GM21786 (cell line): ENCODE measurements around the gene PSG3.
"Not testable (repeated sequence)": the region's sequence is repeated elsewhere in the genome, so short reads cannot be mapped to it uniquely, and the experiment has no call there.

Experiments
- ATAC-seq: cut with Tn5 transposase; IDR thresholded peaks from one replicate; pipeline ENCODE4 v1.9.1; 2021; ENCODE audit not compliant: unreplicated experiment

Gene PSG3

DNA sequence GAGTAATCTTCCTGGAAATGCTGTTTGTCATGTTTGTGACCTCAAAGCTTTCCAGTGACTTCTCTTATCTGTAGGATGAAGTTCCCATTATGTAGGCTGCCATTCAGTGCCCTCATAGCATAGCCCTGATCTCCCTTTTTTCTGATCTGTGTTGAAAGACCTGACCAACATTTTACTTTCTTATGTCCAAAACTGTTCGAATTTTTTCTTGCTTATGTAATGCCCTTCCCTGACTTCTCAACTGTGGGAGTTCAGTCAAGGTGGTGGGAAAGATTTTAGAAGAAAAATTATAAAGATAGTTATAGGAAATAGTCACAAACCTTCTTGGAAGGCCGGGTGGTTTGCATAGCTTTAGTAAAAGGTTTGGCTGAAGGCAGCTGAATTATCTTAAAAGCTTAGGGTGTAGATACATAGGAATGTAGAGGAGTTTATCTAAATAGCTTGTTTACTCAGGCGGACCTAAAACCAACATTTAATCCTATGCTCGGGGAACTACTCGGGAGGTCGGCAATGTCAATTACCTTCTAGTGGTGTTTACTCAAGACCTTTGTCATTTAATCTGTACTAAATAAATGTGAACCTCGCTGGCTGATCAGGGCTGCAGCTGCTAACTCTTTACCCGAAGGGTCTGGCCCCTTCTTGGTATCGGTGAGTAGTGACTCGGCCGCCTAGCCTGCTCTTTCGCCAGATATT, 44.3 kb downstream of the PSG3 start:
- no peak for ATAC-seq

DNA sequence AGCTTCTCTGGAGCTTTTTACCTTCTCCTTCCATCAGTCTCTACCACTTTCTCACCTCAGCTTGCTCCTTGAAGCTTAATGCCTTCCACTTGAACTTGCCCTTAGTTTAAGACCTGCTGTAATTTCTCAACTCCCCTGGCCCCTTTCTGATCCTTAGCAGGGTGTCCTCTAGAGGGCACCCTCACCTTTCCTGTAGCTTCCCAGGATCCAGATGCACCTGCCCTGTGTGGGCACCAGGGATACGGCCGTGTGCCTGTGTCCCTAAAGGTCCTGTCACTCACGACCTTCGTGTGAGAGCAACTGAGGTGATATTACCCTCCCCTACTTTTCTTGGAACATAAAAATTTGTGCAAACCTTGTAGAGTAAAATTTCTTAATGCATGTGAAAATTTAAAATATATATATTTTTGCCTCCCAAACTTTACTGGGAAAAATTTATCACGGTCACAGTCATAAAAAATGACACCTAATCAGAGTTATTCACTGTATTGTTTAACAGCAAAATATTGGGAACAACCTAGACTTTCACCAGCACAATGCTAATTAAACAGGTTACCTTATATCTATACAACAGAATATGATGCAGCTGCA, 46.4 kb downstream of the PSG3 start:
- no peak for ATAC-seq

DNA sequence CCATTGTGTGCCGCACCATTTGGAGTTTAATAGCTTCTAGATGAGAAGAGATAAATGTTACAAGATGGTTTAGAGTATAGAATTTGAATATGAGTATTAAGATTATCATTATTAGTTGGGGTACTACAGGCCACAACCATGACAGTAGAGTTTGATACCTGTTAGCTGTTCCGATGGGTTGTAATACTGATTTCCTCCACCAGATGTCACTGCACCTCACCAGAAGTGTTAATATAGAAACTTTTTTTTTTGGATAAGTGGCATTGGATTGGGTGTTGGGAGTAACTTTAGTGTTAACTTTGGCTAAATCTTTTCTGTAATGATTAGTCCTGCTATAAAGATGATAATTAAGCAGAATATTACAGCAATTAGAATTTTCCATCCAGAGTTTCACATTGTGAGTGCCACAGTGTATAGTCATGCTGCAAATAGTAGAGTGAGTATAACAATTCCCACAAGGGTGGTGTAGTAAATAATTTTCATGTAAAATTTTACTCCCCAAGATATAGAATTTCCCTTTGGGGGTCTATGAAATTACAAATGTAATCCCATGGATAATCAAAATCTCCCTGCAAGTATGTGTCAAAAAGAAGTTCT, 56.3 kb downstream of the PSG3 start:
- no peak for ATAC-seq

DNA sequence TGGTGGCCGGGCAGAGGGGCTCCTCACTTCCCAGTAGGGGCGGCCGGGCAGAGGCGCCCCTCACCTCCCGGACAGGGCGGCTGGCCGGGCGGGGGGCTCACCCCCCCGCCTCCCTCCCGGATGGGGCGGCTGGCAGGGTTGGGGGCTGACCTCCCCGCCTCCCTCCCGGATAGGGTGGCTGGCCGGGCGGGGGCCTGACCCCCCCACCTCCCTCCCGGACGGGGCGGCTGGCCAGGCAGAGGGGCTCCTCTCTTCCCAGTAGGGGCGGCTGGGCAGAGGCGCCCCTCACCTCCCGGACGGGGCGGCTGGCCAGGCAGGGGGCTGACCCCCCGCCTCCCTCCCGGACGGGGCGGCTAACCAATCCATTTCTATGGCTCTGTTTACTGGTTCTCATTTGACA, 64.0 kb downstream of the PSG3 start:
- ATAC-seq = not testable (repeated sequence)

DNA sequence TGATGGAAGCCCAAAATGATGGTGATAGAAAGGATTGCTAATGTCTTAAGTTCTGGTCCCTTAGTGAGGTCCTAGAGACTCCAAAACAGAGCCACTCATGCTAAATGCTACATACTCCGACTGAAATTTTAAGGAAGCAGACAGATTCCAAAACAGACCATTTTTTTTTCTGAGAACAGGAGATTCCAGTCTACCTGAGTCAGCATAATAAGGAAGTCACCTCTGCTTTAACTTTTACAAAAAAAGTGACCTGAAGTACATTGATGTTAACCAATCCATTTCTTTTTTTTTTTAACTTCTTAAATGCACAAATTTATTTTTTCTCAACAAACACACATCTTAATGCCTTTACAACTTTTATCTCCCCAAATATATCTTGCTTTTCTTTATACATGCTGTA, 65.7 kb downstream of the PSG3 start:
- ATAC-seq = not testable (repeated sequence)
